Chondrocyte (in vitro differentiated cells): ENCODE data around the gene EEIG1. TPM values are rescaled to one million over a fixed set of nuclear protein-coding genes. Genes with fewer than 3 reads are reported as not detected.

Experiments
- DNase-seq: peaks from one replicate; pipeline ENCODE4 v3.0.0; 2021; ENCODE audit warnings: mixed read lengths, low spot score
- H3K27ac Mint-ChIP-seq: one replicate; pipeline ENCODE4 v1.8.0; 2021; ENCODE audit warnings: mild to moderate bottlenecking, moderate library complexity, mixed read lengths; ENCODE audit not compliant: unreplicated experiment
- H3K27me3 Mint-ChIP-seq: 2 replicates; pipeline ENCODE4 v1.8.0; 2021; ENCODE audit warnings: low read depth, mixed read lengths
- H3K36me3 Mint-ChIP-seq: 2 replicates; pipeline ENCODE4 v1.8.0; 2021; ENCODE audit warnings: low read depth, mixed read lengths
- H3K4me1 Mint-ChIP-seq: 2 replicates; pipeline ENCODE4 v1.8.0; 2021; ENCODE audit warnings: low read depth, mild to moderate bottlenecking, mixed read lengths
- H3K4me3 Mint-ChIP-seq: one replicate; pipeline ENCODE4 v1.8.0; 2021; ENCODE audit warnings: mild to moderate bottlenecking, moderate library complexity, mixed read lengths; ENCODE audit not compliant: unreplicated experiment
- H3K9me3 Mint-ChIP-seq: 2 replicates; pipeline ENCODE4 v1.8.0; 2021; ENCODE audit warnings: low read depth, mixed read lengths
- CTCF ChIP-seq: fragments of 200-600 bp; sonication (generic); IDR thresholded peaks from 2 replicates; pipeline ENCODE4 v1.5.0; 2021; ENCODE audit warnings: antibody characterized with exemption, mild to moderate bottlenecking, moderate library complexity
- total RNA-seq: library from RNA; stranded (reverse); gene quantifications from 3 replicates; pipeline ENCODE4 v1.2.1, GENCODE V29; 2021

The EEIG1 gene
- total RNA-seq, 1 donor from 2014 or later = 63.0 TPM

- Mint-ChIP-seq H3K36me3 (no peaks in the 10 kb centered on the region), H3K27ac (no peak overlapping the region), H3K4me3 (no peak overlapping the region), H3K4me1 (peaks cover 10% of the 10 kb centered on the region), H3K9me3 (peaks cover 4% of the 10 kb centered on the region), H3K27me3 (no peaks in the 10 kb centered on the region)
- TF ChIP-seq CTCF = no peak
- no peak for DNase-seq
Measured at GRCh38 chr9:127999461-127999860, 18.7 kb upstream of the EEIG1 start.

DNA sequence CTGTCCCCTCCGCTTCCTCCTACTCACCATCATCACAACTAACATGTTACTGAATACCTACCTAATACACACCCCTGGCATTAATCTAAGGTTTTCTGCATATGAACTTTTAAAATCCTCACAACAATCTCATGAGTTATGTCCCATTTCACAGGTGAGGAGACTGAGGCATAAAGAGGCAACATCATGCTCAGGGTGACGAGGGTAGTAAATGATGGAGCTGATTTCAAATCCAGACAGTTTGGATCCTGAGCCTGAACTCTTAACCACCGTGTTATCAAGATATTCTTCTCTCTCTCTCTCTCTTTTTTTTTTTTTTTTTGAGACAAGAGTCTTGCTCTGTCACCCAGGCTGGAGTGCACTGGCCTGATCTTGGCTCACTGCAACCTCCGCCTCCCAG is 12.9 kb upstream of the EEIG1 start:
- TF ChIP-seq CTCF = no peak
- Mint-ChIP-seq H3K36me3 (no peaks in the 10 kb centered on the region), H3K27ac (no peak overlapping the region), H3K4me3 (no peak overlapping the region), H3K9me3 (no peaks in the 10 kb centered on the region), H3K4me1 (no peaks in the 10 kb centered on the region), H3K27me3 (no peaks in the 10 kb centered on the region)
- DNase-seq = no peak

DNA sequence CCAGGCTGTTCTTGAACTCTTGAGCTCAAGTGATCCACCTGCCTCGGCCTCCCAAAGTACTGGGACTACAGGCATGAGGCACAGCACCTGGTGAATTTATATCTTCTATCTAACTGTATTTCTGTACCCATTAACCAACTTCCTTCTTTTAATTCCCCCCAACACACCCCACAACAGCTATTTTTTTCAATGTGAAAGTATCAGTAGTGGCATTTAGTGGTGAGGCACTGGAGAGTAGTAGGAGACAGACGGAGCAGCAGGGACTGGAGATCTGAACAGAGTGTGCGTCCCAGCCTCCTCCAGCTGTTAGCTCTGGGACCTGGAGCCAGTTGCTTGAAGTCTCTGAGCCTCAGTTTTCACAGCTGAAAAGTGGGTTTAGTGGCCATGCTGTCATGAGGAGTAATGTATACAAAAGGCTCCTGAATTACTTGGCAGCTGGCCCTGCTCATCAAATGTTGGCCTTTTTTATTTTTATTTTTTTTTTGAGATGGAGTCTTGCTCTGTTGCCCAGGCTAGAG is 11.0 kb upstream of the EEIG1 start:
- Mint-ChIP-seq H3K36me3 (no peaks in the 10 kb centered on the region), H3K4me3 (no peak overlapping the region), H3K27ac (no peak overlapping the region), H3K9me3 (no peaks in the 10 kb centered on the region), H3K27me3 (no peaks in the 10 kb centered on the region), H3K4me1 (no peaks in the 10 kb centered on the region)
- no peak for TF ChIP-seq CTCF
- DNase-seq = no peak

DNA sequence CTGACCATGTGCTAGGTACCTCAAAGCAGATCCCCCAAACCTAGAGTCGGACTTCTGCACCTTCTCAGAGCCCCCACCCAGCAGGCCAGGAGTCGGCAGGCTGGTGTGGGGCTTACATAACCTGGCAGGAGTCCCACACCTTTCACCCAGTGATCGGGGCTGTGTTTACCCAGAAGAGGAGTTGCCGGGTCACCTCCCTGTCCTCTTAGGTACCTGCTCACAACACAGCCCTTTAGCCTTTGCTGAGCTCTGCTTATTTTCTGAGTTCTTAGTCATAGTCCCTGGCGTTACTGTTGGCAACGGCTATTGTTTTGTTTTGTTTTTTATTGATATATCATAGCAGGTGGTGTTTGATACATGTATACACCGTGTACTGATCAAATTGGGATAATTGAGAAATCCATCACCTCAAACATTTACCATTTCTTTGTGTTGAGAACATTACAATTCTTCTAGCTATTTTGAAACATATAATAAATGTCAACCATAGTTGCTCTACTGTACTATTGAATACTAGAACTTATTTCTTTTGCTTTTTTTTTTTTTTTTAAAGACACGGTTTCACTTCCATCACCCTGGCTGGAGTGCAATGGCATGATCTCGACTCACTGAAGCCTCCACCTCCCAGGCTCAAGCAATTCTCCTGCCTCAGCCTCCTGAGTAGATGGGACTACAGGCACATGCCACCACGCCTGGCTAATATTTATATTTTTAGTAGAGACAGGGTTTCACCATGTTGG is 10.4 kb upstream of the EEIG1 start:
- no peak for DNase-seq
- H3K36me3 Mint-ChIP-seq = no peaks in the 10 kb centered on the region
- no peaks in the 10 kb centered on the region for H3K9me3 Mint-ChIP-seq
- no peaks in the 10 kb centered on the region for H3K27me3 Mint-ChIP-seq
- H3K27ac Mint-ChIP-seq = no peak overlapping the region
- no peaks in the 10 kb centered on the region for H3K4me1 Mint-ChIP-seq
- TF ChIP-seq CTCF = no peak
- no peak overlapping the region for H3K4me3 Mint-ChIP-seq

- TF ChIP-seq CTCF = no peak
- Mint-ChIP-seq H3K4me3 (no peak overlapping the region), H3K27ac (no peak overlapping the region), H3K36me3 (no peaks in the 10 kb centered on the region), H3K9me3 (no peaks in the 10 kb centered on the region), H3K27me3 (no peaks in the 10 kb centered on the region), H3K4me1 (no peaks in the 10 kb centered on the region)
- no peak for DNase-seq
Measured at GRCh38 chr9:127990554-127990953, 9.8 kb upstream of the EEIG1 start.
